HEK293T (cell line): Measurements from ENCODE around the gene AURKB.

Experiments used
- BHLHE40 ChIP-seq: fragments of 450-650 bp; IDR thresholded peaks from 2 replicates; pipeline ENCODE4 v1.6.1; 2016; ENCODE audit warnings: mild to moderate bottlenecking, moderate library complexity, borderline replicate concordance
- ELF4 ChIP-seq: fragments of 450-650 bp; IDR thresholded peaks from 2 replicates; pipeline ENCODE4 v1.6.1; 2017; ENCODE audit warnings: antibody characterized with exemption
- FOXA1 ChIP-seq: fragments of 450-650 bp; IDR thresholded peaks from 2 replicates; pipeline ENCODE4 v1.6.1; 2016; ENCODE audit warnings: mild to moderate bottlenecking
- FOXM1 ChIP-seq: fragments of 450-650 bp; IDR thresholded peaks from 2 replicates; pipeline ENCODE4 v1.6.1; 2017; ENCODE audit warnings: mild to moderate bottlenecking, borderline replicate concordance
- HDGF ChIP-seq: fragments of 450-650 bp; IDR thresholded peaks from 2 replicates; pipeline ENCODE4 v1.6.1; 2017; ENCODE audit warnings: antibody characterized with exemption, borderline replicate concordance
- PKNOX1 ChIP-seq: fragments of 450-650 bp; IDR thresholded peaks from 2 replicates; pipeline ENCODE4 v1.6.1; 2016
- SP1 ChIP-seq: fragments of 450-650 bp; IDR thresholded peaks from 2 replicates; pipeline ENCODE4 v1.6.1; 2017
- SUZ12 ChIP-seq: fragments of 450-650 bp; IDR thresholded peaks from 2 replicates; pipeline ENCODE4 v1.6.1; 2016; ENCODE audit warnings: mild to moderate bottlenecking
- TARDBP ChIP-seq: fragments of 450-650 bp; IDR thresholded peaks from 2 replicates; pipeline ENCODE4 v1.6.1; 2016

- TF ChIP-seq ELF4, result no peak
- no peak for TF ChIP-seq SUZ12
- TF ChIP-seq FOXM1, result no peak
- no peak for TF ChIP-seq FOXA1
- no peak for TF ChIP-seq PKNOX1
- no peak for TF ChIP-seq TARDBP
- no peak for TF ChIP-seq BHLHE40
- no peak for TF ChIP-seq SP1
- TF ChIP-seq HDGF, result no peak
Observed at GRCh38 chr17:8253801-8254200, 43.4 kb upstream of the AURKB start.
